ENCODE data around the gene LRRC7.
A peak's percentile ranks its signal among the peaks of the same experiment; 100 is the strongest.

The LRRC7 gene

GRCh38 chr1:69567652-69568420 is at the start of gene LRRC7:
LRRC7 (plus strand) TSS chr1:69567922; CDS start chr1:69568640, 718 bp downstream.
- TF ChIP-seq, protein P1, sequence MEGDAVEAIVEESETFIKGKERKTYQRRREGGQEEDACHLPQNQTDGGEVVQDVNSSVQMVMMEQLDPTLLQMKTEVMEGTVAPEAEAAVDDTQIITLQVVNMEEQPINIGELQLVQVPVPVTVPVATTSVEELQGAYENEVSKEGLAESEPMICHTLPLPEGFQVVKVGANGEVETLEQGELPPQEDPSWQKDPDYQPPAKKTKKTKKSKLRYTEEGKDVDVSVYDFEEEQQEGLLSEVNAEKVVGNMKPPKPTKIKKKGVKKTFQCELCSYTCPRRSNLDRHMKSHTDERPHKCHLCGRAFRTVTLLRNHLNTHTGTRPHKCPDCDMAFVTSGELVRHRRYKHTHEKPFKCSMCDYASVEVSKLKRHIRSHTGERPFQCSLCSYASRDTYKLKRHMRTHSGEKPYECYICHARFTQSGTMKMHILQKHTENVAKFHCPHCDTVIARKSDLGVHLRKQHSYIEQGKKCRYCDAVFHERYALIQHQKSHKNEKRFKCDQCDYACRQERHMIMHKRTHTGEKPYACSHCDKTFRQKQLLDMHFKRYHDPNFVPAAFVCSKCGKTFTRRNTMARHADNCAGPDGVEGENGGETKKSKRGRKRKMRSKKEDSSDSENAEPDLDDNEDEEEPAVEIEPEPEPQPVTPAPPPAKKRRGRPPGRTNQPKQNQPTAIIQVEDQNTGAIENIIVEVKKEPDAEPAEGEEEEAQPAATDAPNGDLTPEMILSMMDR (IDR thresholded peaks at IDR 0.05; ENCODE audit: borderline replicate concordance, control extremely low read depth, extremely low read depth, insufficient read depth, missing control alignments): no peak
- in situ Hi-C loops (cut with MboI; ENCODE audit: low sequenced_read_pairs, unreplicated experiment): no loop called here
- DNase-seq (ENCODE audit: low spot score): peak; percentile 21

GRCh38 chr1:69519006-69519405 is 48.7 kb upstream of the LRRC7 start:
- TF ChIP-seq, protein P1 (IDR thresholded peaks at IDR 0.05; ENCODE audit: borderline replicate concordance, control extremely low read depth, extremely low read depth, insufficient read depth, missing control alignments): no peak
- no peak for DNase-seq (ENCODE audit: low spot score)
- in situ Hi-C loops (cut with MboI; ENCODE audit: low sequenced_read_pairs, unreplicated experiment): no loop called here

- in situ Hi-C loops (cut with MboI; ENCODE audit: low sequenced_read_pairs, unreplicated experiment): no loop called here
- TF ChIP-seq, protein P1 (IDR thresholded peaks at IDR 0.05; ENCODE audit: borderline replicate concordance, control extremely low read depth, extremely low read depth, insufficient read depth, missing control alignments): no peak
- DNase-seq (ENCODE audit: low spot score): no peak
Measured at GRCh38 chr1:69520326-69520725, 47.4 kb upstream of the LRRC7 start.

GRCh38 chr1:69523032-69523431 is 44.7 kb upstream of the LRRC7 start:
- no peak for DNase-seq (ENCODE audit: low spot score)
- in situ Hi-C loops (cut with MboI; ENCODE audit: low sequenced_read_pairs, unreplicated experiment): no loop called here
- TF ChIP-seq, protein P1 (IDR thresholded peaks at IDR 0.05; ENCODE audit: borderline replicate concordance, control extremely low read depth, extremely low read depth, insufficient read depth, missing control alignments): no peak

DNA sequence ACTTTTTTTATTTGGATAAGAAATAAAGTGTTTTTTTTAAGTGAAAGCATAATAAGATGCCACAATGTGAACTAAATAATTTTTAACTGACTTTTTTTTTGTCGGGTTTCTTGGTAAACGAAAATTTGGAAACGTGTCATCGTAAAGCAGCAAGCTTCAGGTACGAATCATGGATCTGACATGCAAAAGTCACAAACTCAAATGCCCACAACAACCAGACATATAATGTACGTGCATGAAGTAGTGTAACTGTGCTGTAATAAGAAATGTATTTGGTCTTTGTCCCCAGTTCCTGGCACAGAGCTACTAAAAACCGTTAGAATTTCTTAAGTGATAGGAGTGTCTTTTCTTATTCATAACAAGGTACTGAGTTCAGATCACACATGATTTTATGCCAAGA is 44.3 kb upstream of the LRRC7 start:
- DNase-seq (ENCODE audit: low spot score): no peak
- in situ Hi-C loops (cut with MboI; ENCODE audit: low sequenced_read_pairs, unreplicated experiment): no loop called here
- TF ChIP-seq, protein P1 (IDR thresholded peaks at IDR 0.05; ENCODE audit: borderline replicate concordance, control extremely low read depth, extremely low read depth, insufficient read depth, missing control alignments): no peak

- in situ Hi-C loops (cut with MboI; ENCODE audit: low sequenced_read_pairs, unreplicated experiment): no loop called here
- no peak for DNase-seq (ENCODE audit: low spot score)
- TF ChIP-seq, protein P1 (IDR thresholded peaks at IDR 0.05; ENCODE audit: borderline replicate concordance, control extremely low read depth, extremely low read depth, insufficient read depth, missing control alignments): no peak
Measured at GRCh38 chr1:69524015-69524414, 43.7 kb upstream of the LRRC7 start.

All from GM13976 (cell line).